Endothelial cell (in vitro differentiated cells): ENCODE measurements around the gene CPEB3. TPM values are rescaled to one million over a fixed set of nuclear protein-coding genes. Genes with fewer than 3 reads are reported as not detected.

Experiments
- DNase-seq: peaks from one replicate; pipeline ENCODE4 v3.0.0; 2021; ENCODE audit warnings: low spot score
- H3K27ac Mint-ChIP-seq: one replicate; pipeline ENCODE4 v1.8.0; 2021; ENCODE audit warnings: mixed read lengths, inconsistent platforms; ENCODE audit not compliant: unreplicated experiment
- H3K27me3 Mint-ChIP-seq: one replicate; pipeline ENCODE4 v1.8.0; 2021; ENCODE audit warnings: mild to moderate bottlenecking, moderate library complexity, mixed read lengths, inconsistent platforms; ENCODE audit not compliant: unreplicated experiment
- H3K36me3 Mint-ChIP-seq: one replicate; pipeline ENCODE4 v1.8.0; 2021; ENCODE audit warnings: mild to moderate bottlenecking, low read depth, mixed read lengths, inconsistent platforms; ENCODE audit not compliant: unreplicated experiment
- H3K4me1 Mint-ChIP-seq: one replicate; pipeline ENCODE4 v1.8.0; 2021; ENCODE audit warnings: mild to moderate bottlenecking, mixed read lengths, inconsistent platforms; ENCODE audit not compliant: unreplicated experiment
- H3K4me3 Mint-ChIP-seq: one replicate; pipeline ENCODE4 v1.8.0; 2021; ENCODE audit warnings: mild to moderate bottlenecking, mixed read lengths, inconsistent platforms; ENCODE audit not compliant: unreplicated experiment
- H3K9me3 Mint-ChIP-seq: one replicate; pipeline ENCODE4 v1.8.0; 2021; ENCODE audit warnings: mixed read lengths, inconsistent platforms; ENCODE audit not compliant: unreplicated experiment
- CTCF ChIP-seq: fragments of 200-600 bp; sonication (generic); IDR thresholded peaks from one replicate; pipeline ENCODE4 v1.5.0; 2021; ENCODE audit warnings: antibody characterized with exemption; ENCODE audit not compliant: unreplicated experiment
- total RNA-seq: library from RNA; stranded (reverse); fragmentation: NEBNext Ultra II Directional; extraction: Animal tissue kit (Norgen Biotek cat#: 25700); gene quantifications from one replicate; pipeline ENCODE4 v1.2.1, GENCODE V29; 2021; ENCODE audit not compliant: unreplicated experiment

The CPEB3 gene
- total RNA-seq, 1 donor from 2014 or later, result 2.4 TPM

GRCh38 chr10:92183199-92183598 is 107.7 kb downstream of the CPEB3 start:
- no peak overlapping the region for H3K27ac Mint-ChIP-seq
- no peak overlapping the region for H3K4me3 Mint-ChIP-seq
- peaks cover 3% of the 10 kb centered on the region for H3K27me3 Mint-ChIP-seq

GRCh38 chr10:92181575-92181974 is 109.3 kb downstream of the CPEB3 start:
- DNase-seq, result no peak
- H3K27ac Mint-ChIP-seq, result peak overlapping the region; percentile 37
- TF ChIP-seq CTCF, result peak; percentile 52
- no peaks in the 10 kb centered on the region for H3K9me3 Mint-ChIP-seq
- H3K27me3 Mint-ChIP-seq, result peaks cover 3% of the 10 kb centered on the region
- no peak overlapping the region for H3K4me3 Mint-ChIP-seq
- H3K4me1 Mint-ChIP-seq, result peaks cover 5% of the 10 kb centered on the region
- H3K36me3 Mint-ChIP-seq, result no peaks in the 10 kb centered on the region

More at GRCh38 chr10:92183199-92183598, 107.7 kb downstream of the CPEB3 start:
- no peak for DNase-seq
- H3K36me3 Mint-ChIP-seq, result no peaks in the 10 kb centered on the region
- TF ChIP-seq CTCF, result no peak
- H3K4me1 Mint-ChIP-seq, result peaks cover 5% of the 10 kb centered on the region
- no peaks in the 10 kb centered on the region for H3K9me3 Mint-ChIP-seq

- H3K9me3 Mint-ChIP-seq, result no peaks in the 10 kb centered on the region
- no peak overlapping the region for H3K4me3 Mint-ChIP-seq
- no peak for DNase-seq
- no peak for TF ChIP-seq CTCF
- H3K36me3 Mint-ChIP-seq, result no peaks in the 10 kb centered on the region
- H3K27ac Mint-ChIP-seq, result no peak overlapping the region
- peaks cover 3% of the 10 kb centered on the region for H3K27me3 Mint-ChIP-seq
- peaks cover 5% of the 10 kb centered on the region for H3K4me1 Mint-ChIP-seq
Measured at GRCh38 chr10:92180399-92180798, 110.5 kb downstream of the CPEB3 start.

GRCh38 chr10:92177546-92177945 is 113.3 kb downstream of the CPEB3 start:
- H3K27ac Mint-ChIP-seq, result no peak overlapping the region
- no peak overlapping the region for H3K4me3 Mint-ChIP-seq
- no peak for TF ChIP-seq CTCF
- DNase-seq, result no peak
- H3K36me3 Mint-ChIP-seq, result no peaks in the 10 kb centered on the region
- peaks cover 5% of the 10 kb centered on the region for H3K4me1 Mint-ChIP-seq
- no peaks in the 10 kb centered on the region for H3K9me3 Mint-ChIP-seq
- H3K27me3 Mint-ChIP-seq, result peaks cover 3% of the 10 kb centered on the region

GRCh38 chr10:92175164-92175563 is 115.7 kb downstream of the CPEB3 start:
- no peak for TF ChIP-seq CTCF
- Mint-ChIP-seq H3K27me3 (peaks cover 2% of the 10 kb centered on the region), H3K9me3 (no peaks in the 10 kb centered on the region), H3K4me1 (no peaks in the 10 kb centered on the region), H3K27ac (no peak overlapping the region), H3K4me3 (no peak overlapping the region), H3K36me3 (no peaks in the 10 kb centered on the region)
- DNase-seq, result no peak
